PC-9 (cell line): ENCODE data around the gene GSKIP. TPM values are rescaled to one million over a fixed set of nuclear protein-coding genes. Genes with fewer than 3 reads are reported as not detected.

ENCODE experiments used
- BruUV-seq: library from RNA; stranded (reverse); fragments of 400-500 nt; replicated peaks from 2 replicates; lab custom pipeline; 2021; lab: Mats Ljungman, UMichigan
- CTCF ChIA-PET: fragments of 300-600 bp; sonication (Branson Sonifier 250); formaldehyde crosslinking; loops from one replicate; lab custom pipeline; 2022; ENCODE audit warnings: antibody characterized with exemption; lab: Charles Lee
- POLR2A ChIA-PET: fragments of 300-600 bp; sonication (Branson Sonifier 250); formaldehyde crosslinking; loops from one replicate; lab custom pipeline; 2022; ENCODE audit warnings: antibody characterized with exemption; ENCODE audit not compliant: unreplicated experiment; lab: Charles Lee
- DNase-seq, 2 experiments: peaks; one replicate each; pipeline versions ENCODE4 v3.0.0 to v3.0.0-alpha.2; 2015 to 2022; ENCODE audit warnings: mixed read lengths in 1 of 2
- H2AFZ ChIP-seq: fragments of 200-600 bp; sonication (generic); 2 replicates; pipeline ENCODE4 v1.8.1; 2017; ENCODE audit warnings: antibody characterized with exemption
- H3F3A ChIP-seq: fragments of 200-600 bp; sonication (generic); 2 replicates; pipeline ENCODE4 v1.8.1; 2017; ENCODE audit warnings: antibody characterized with exemption, mild to moderate bottlenecking, low read depth; ENCODE audit not compliant: insufficient read depth
- H3K27ac ChIP-seq: fragments of 200-600 bp; sonication (generic); 2 replicates; pipeline ENCODE4 v1.6.1; 2016; ENCODE audit warnings: mixed run types
- H3K27me3 ChIP-seq: fragments of 200-600 bp; sonication (generic); 2 replicates; pipeline ENCODE4 v1.6.1; 2016; ENCODE audit warnings: low read depth, mixed run types; ENCODE audit not compliant: insufficient read depth
- H3K36me3 ChIP-seq: fragments of 200-600 bp; sonication (generic); 2 replicates; pipeline ENCODE4 v1.6.1; 2016; ENCODE audit warnings: low read depth, mixed run types
- H3K4me1 ChIP-seq: fragments of 200-600 bp; sonication (generic); replicated peaks from 2 replicates; pipeline ENCODE4 v1.6.1; 2016; ENCODE audit warnings: mixed run types; ENCODE audit not compliant: insufficient read depth
- H3K4me2 ChIP-seq: fragments of 200-600 bp; sonication (generic); 2 replicates; pipeline ENCODE4 v1.6.1; 2017; ENCODE audit warnings: mixed run types
- H3K4me3 ChIP-seq: fragments of 200-600 bp; sonication (generic); 2 replicates; pipeline ENCODE4 v1.6.1; 2016; ENCODE audit warnings: mixed run types
- H3K79me2 ChIP-seq: fragments of 200-600 bp; sonication (generic); 2 replicates; pipeline ENCODE4 v1.6.1; 2017; ENCODE audit warnings: low read depth, mixed run types
- H3K9me2 ChIP-seq: fragments of 200-600 bp; sonication (generic); 2 replicates; pipeline ENCODE4 v1.8.1; 2017; ENCODE audit warnings: mild to moderate bottlenecking; ENCODE audit not compliant: insufficient read depth
- H3K9me3 ChIP-seq: fragments of 200-600 bp; sonication (generic); 2 replicates; pipeline ENCODE4 v1.8.1; 2016; ENCODE audit warnings: low read depth; ENCODE audit not compliant: insufficient read depth
- H4K20me1 ChIP-seq: fragments of 200-600 bp; sonication (generic); 2 replicates; pipeline ENCODE4 v1.8.1; 2017; ENCODE audit not compliant: insufficient read depth
- EZH2 ChIP-seq: fragments of 200-600 bp; sonication (generic); IDR thresholded peaks from 2 replicates; pipeline ENCODE4 v1.8.0; 2017; ENCODE audit warnings: antibody characterized with exemption, low read depth
- intact Hi-C: fragments of 100-400 bp; cut with micrococcal nuclease; formaldehyde crosslinking; loops from one replicate; pipeline ENCODE4 v1.10.0; 2022; ENCODE audit not compliant: unreplicated experiment
- total RNA-seq: library from RNA; stranded (reverse); gene quantifications from 2 replicates; pipeline ENCODE4 v1.2.3, GENCODE V29; 2021
- TF ChIP-seq, protein P1 (sequence below): fragments of 200-600 bp; sonication (generic); conservative IDR thresholded peaks from 2 replicates; pipeline ENCODE4 v1.6.1; 2017; ENCODE audit warnings: mixed run types, antibody characterized with exemption, mild to moderate bottlenecking, moderate library complexity

Gene GSKIP
- total RNA-seq, 1 experiment from 2014 or later: 7.2 TPM

- H3K79me2 ChIP-seq: no peaks in the 10 kb centered on the region
- no peaks in the 10 kb centered on the region for H3K9me2 ChIP-seq
- H3K36me3 ChIP-seq: no peaks in the 10 kb centered on the region
- H3K4me1 ChIP-seq: no peaks in the 10 kb centered on the region
- BruUV-seq: no TSS peak
- no peak overlapping the region for H3K27ac ChIP-seq
- H3K4me2 ChIP-seq: no peak overlapping the region
- H3K4me3 ChIP-seq: no peak overlapping the region
- ChIA-PET POLR2A (no interaction called here), CTCF (no interaction called here)
- H4K20me1 ChIP-seq: no peaks in the 10 kb centered on the region
- H2AFZ ChIP-seq: no peak overlapping the region
- no peak for DNase-seq
- intact Hi-C loops: no loop called here
- no peaks in the 10 kb centered on the region for H3F3A ChIP-seq
- H3K9me3 ChIP-seq: no peaks in the 10 kb centered on the region
- no peaks in the 10 kb centered on the region for H3K27me3 ChIP-seq
- TF ChIP-seq EZH2: no peak
- TF ChIP-seq, protein P1, sequence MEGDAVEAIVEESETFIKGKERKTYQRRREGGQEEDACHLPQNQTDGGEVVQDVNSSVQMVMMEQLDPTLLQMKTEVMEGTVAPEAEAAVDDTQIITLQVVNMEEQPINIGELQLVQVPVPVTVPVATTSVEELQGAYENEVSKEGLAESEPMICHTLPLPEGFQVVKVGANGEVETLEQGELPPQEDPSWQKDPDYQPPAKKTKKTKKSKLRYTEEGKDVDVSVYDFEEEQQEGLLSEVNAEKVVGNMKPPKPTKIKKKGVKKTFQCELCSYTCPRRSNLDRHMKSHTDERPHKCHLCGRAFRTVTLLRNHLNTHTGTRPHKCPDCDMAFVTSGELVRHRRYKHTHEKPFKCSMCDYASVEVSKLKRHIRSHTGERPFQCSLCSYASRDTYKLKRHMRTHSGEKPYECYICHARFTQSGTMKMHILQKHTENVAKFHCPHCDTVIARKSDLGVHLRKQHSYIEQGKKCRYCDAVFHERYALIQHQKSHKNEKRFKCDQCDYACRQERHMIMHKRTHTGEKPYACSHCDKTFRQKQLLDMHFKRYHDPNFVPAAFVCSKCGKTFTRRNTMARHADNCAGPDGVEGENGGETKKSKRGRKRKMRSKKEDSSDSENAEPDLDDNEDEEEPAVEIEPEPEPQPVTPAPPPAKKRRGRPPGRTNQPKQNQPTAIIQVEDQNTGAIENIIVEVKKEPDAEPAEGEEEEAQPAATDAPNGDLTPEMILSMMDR: no peak
These were observed 13.8 kb upstream of the GSKIP start for GRCh38 chr14:96349286-96350075.

- Histone ChIP-seq H3K9me3 (no peaks in the 10 kb centered on the region), H4K20me1 (no peaks in the 10 kb centered on the region), H3K4me1 (no peaks in the 10 kb centered on the region), H3K27me3 (no peaks in the 10 kb centered on the region), H3K79me2 (no peaks in the 10 kb centered on the region), H2AFZ (no peak overlapping the region), H3K27ac (no peak overlapping the region), H3K36me3 (no peaks in the 10 kb centered on the region), H3K4me2 (no peak overlapping the region), H3F3A (no peaks in the 10 kb centered on the region), H3K4me3 (no peak overlapping the region), H3K9me2 (no peaks in the 10 kb centered on the region)
- intact Hi-C loops: no loop called here
- no peak for DNase-seq
- TF ChIP-seq, protein P1: no peak
- TF ChIP-seq EZH2: no peak
- ChIA-PET CTCF (no interaction called here), POLR2A (no interaction called here)
- BruUV-seq: no TSS peak
These were observed 11.3 kb upstream of the GSKIP start for GRCh38 chr14:96351986-96352385.

- no peak for DNase-seq
- no peaks in the 10 kb centered on the region for H3K27me3 ChIP-seq
- H3K36me3 ChIP-seq: no peaks in the 10 kb centered on the region
- no peaks in the 10 kb centered on the region for H3F3A ChIP-seq
- H3K4me2 ChIP-seq: no peak overlapping the region
- H3K4me1 ChIP-seq: no peaks in the 10 kb centered on the region
- no peak overlapping the region for H3K27ac ChIP-seq
- intact Hi-C loops: no loop called here
- no peaks in the 10 kb centered on the region for H3K9me3 ChIP-seq
- BruUV-seq: no TSS peak
- H3K79me2 ChIP-seq: no peaks in the 10 kb centered on the region
- no peak overlapping the region for H2AFZ ChIP-seq
- no peaks in the 10 kb centered on the region for H4K20me1 ChIP-seq
- H3K4me3 ChIP-seq: no peak overlapping the region
- no peak for TF ChIP-seq EZH2
- TF ChIP-seq, protein P1: no peak
- ChIA-PET CTCF (no interaction called here), POLR2A (no interaction called here)
- no peaks in the 10 kb centered on the region for H3K9me2 ChIP-seq
These were observed 10.6 kb upstream of the GSKIP start for GRCh38 chr14:96352708-96353107.
